ENCODE data around the gene B4GALNT1.
"Not testable (repeated sequence)": the region's sequence is repeated elsewhere in the genome, so short reads cannot be mapped to it uniquely, and the experiment has no call there.

Gene B4GALNT1

GRCh38 chr12:57620936-57621496 is 12.0 kb downstream of the B4GALNT1 start:
- no peak for DNase-seq

- no peak for DNase-seq
Observed at GRCh38 chr12:57620245-57620935, 12.6 kb downstream of the B4GALNT1 start.

GRCh38 chr12:57619434-57620244 is 13.4 kb downstream of the B4GALNT1 start:
- no peak for DNase-seq

GRCh38 chr12:57618966-57619433 is 14.0 kb downstream of the B4GALNT1 start:
- DNase-seq: no peak

- DNase-seq: not testable (repeated sequence)
Observed at GRCh38 chr12:57618431-57618830, 14.6 kb downstream of the B4GALNT1 start.

- DNase-seq: no peak
Observed at GRCh38 chr12:57617942-57618341, 15.1 kb downstream of the B4GALNT1 start.

- no peak for DNase-seq
Observed at GRCh38 chr12:57616383-57617101, 16.5 kb downstream of the B4GALNT1 start.

- DNase-seq: no peak
Observed at GRCh38 chr12:57615637-57616036, 17.4 kb downstream of the B4GALNT1 start.

GRCh38 chr12:57614948-57615500 is 18.0 kb downstream of the B4GALNT1 start:
- DNase-seq: no peak

- DNase-seq: peak in 1 of 14 donors; percentile 18
Observed at GRCh38 chr12:57614178-57614947, 18.6 kb downstream of the B4GALNT1 start.

- DNase-seq: no peak
Observed at GRCh38 chr12:57613427-57614109, 19.4 kb downstream of the B4GALNT1 start.

GRCh38 chr12:57612711-57613426 is 20.1 kb downstream of the B4GALNT1 start:
- DNase-seq: no peak

- DNase-seq: peak in 1 of 14 donors; percentile 81
Observed at GRCh38 chr12:57611827-57612710, 20.9 kb downstream of the B4GALNT1 start.

GRCh38 chr12:57611108-57611826 is 21.7 kb downstream of the B4GALNT1 start, which contains the start of gene ARHGEF25:
ARHGEF25 (plus strand) TSS chr12:57611435; CDS start chr12:57611895, 460 bp downstream.
- peak in 11 of 14 donors; percentile 14 to 63 (median 36) for DNase-seq

GRCh38 chr12:57610554-57611107 is 22.4 kb downstream of the B4GALNT1 start:
- DNase-seq: peak in 1 of 14 donors; percentile 23

- DNase-seq: no peak
Observed at GRCh38 chr12:57609781-57610553, 23.0 kb downstream of the B4GALNT1 start.

All from C1 segment of cervical spinal cord (tissue), 14 donors.